NOMO-1 treated with DMSO at 0.1 percent for 48 hours (cell line): ENCODE measurements around the gene DNAH7.
"Not testable (repeated sequence)": the region's sequence is repeated elsewhere in the genome, so short reads cannot be mapped to it uniquely, and the experiment has no call there.

Experiments used
- DNase-seq: peaks from one replicate; lab custom pipeline; 2025; ENCODE audit not compliant: unreplicated experiment; lab: John Stamatoyannopoulos, UW

Gene DNAH7

GRCh38 chr2:196068271-196069209, at the start of gene DNAH7:
TSS of gene DNAH7 (minus strand) at chr2:196068837. CDS start at chr2:196068711, 126 bp downstream.
- DNase-seq, result peak; percentile 84

- DNase-seq, result no peak
Measured at GRCh38 chr2:196117214-196117705, 48.6 kb upstream of the DNAH7 start.

GRCh38 chr2:196113061-196113974, 44.7 kb upstream of the DNAH7 start:
- DNase-seq, result peak; percentile 6

GRCh38 chr2:196112418-196113034, 43.9 kb upstream of the DNAH7 start:
- DNase-seq, result no peak

GRCh38 chr2:196108604-196109003, 40.0 kb upstream of the DNAH7 start:
- DNase-seq, result no peak

- peak; percentile 92 for DNase-seq
Measured at GRCh38 chr2:196105951-196106350, 37.3 kb upstream of the DNAH7 start.

GRCh38 chr2:196104066-196104465, 35.4 kb upstream of the DNAH7 start:
- no peak for DNase-seq

GRCh38 chr2:196103626-196104025, 35.0 kb upstream of the DNAH7 start:
- no peak for DNase-seq

- DNase-seq, result peak; percentile 69
Measured at GRCh38 chr2:196101325-196101991, 32.8 kb upstream of the DNAH7 start.

GRCh38 chr2:196099916-196100315, 31.3 kb upstream of the DNAH7 start:
- peak; percentile 48 for DNase-seq

GRCh38 chr2:196097864-196098660, 29.4 kb upstream of the DNAH7 start:
- no peak for DNase-seq

- no peak for DNase-seq
Measured at GRCh38 chr2:196096982-196097745, 28.5 kb upstream of the DNAH7 start.

GRCh38 chr2:196096264-196096663, 27.6 kb upstream of the DNAH7 start:
- no peak for DNase-seq

GRCh38 chr2:196089448-196089847, 20.8 kb upstream of the DNAH7 start:
- not testable (repeated sequence) for DNase-seq

GRCh38 chr2:196088203-196088602, 19.6 kb upstream of the DNAH7 start:
- DNase-seq, result peak; percentile 2

GRCh38 chr2:196086517-196087368, 18.1 kb upstream of the DNAH7 start:
- DNase-seq, result no peak

GRCh38 chr2:196083601-196084000, 15.0 kb upstream of the DNAH7 start:
- DNase-seq, result no peak

GRCh38 chr2:196080526-196080925, 11.9 kb upstream of the DNAH7 start:
- DNase-seq, result no peak
